KOPT-K1 (cell line): ENCODE data around the gene NPRL2.
A peak's percentile ranks its signal among the peaks of the same experiment; 100 is the strongest.

Experiments used
- H3K27ac ChIP-seq: fragments of 200-600 bp; sonication (generic); 2 replicates; pipeline ENCODE4 v1.5.1; 2016; ENCODE audit warnings: antibody characterized with exemption, mild to moderate bottlenecking, low read depth, low read length; ENCODE audit not compliant: poor library complexity, severe bottlenecking
- H3K36me3 ChIP-seq: fragments of 200-600 bp; sonication (generic); 2 replicates; pipeline ENCODE4 v1.5.1; 2017; ENCODE audit warnings: antibody characterized with exemption, mild to moderate bottlenecking, low read length, moderate library complexity; ENCODE audit not compliant: insufficient read depth
- H3K9me3 ChIP-seq: fragments of 200-600 bp; sonication (generic); 2 replicates; pipeline ENCODE4 v1.5.1; 2017; ENCODE audit warnings: antibody characterized with exemption, low read length, mild to moderate bottlenecking; ENCODE audit not compliant: insufficient read depth, poor library complexity, severe bottlenecking

Gene NPRL2

GRCh38 chr3:50345008-50345407 is 5.6 kb downstream of the NPRL2 start:
- Histone ChIP-seq H3K9me3 (no peaks in the 10 kb centered on the region), H3K36me3 (peaks cover 22% of the 10 kb centered on the region), H3K27ac (no peak overlapping the region)

- Histone ChIP-seq H3K36me3 (peaks cover 8% of the 10 kb centered on the region; the same call in 1 of the 2 replicates), H3K9me3 (no peaks in the 10 kb centered on the region), H3K27ac (no peak overlapping the region)
Measured at GRCh38 chr3:50342813-50343633, 7.6 kb downstream of the NPRL2 start.

- Histone ChIP-seq H3K36me3 (no peaks in the 10 kb centered on the region), H3K27ac (no peak overlapping the region), H3K9me3 (no peaks in the 10 kb centered on the region)
Measured at GRCh38 chr3:50341996-50342650, 8.5 kb downstream of the NPRL2 start.

GRCh38 chr3:50341537-50341936 is 9.0 kb downstream of the NPRL2 start:
- Histone ChIP-seq H3K9me3 (no peaks in the 10 kb centered on the region), H3K36me3 (no peaks in the 10 kb centered on the region), H3K27ac (no peak overlapping the region)

GRCh38 chr3:50340448-50341329 is 9.9 kb downstream of the NPRL2 start, which contains the start of gene RASSF1:
Gene RASSF1 (minus strand): TSS chr3:50340836. CDS start chr3:50340805, 31 bp downstream.
- H3K27ac ChIP-seq = no peak within 1 kb of the TSS
- no peaks in the 10 kb centered on the region for H3K9me3 ChIP-seq
- H3K36me3 ChIP-seq = 0 out of 2 replicates have a peak, but pooled peaks cover 2% of the 10 kb centered on the region

- Histone ChIP-seq H3K27ac (no peak overlapping the region), H3K36me3 (0 out of 2 replicates have a peak, but pooled peaks cover 5% of the 10 kb centered on the region)
Measured at GRCh38 chr3:50340147-50340447, 10.5 kb downstream of the NPRL2 start.

GRCh38 chr3:50339485-50340146 is 11.0 kb downstream of the NPRL2 start:
- Histone ChIP-seq H3K36me3 (peaks cover 8% of the 10 kb centered on the region), H3K27ac (no peak overlapping the region), H3K9me3 (no peaks in the 10 kb centered on the region)

More at GRCh38 chr3:50340147-50340447, 10.5 kb downstream of the NPRL2 start:
- H3K9me3 ChIP-seq = no peaks in the 10 kb centered on the region

- Histone ChIP-seq H3K27ac (peak overlapping the region; percentile 89), H3K36me3 (peaks cover 15% of the 10 kb centered on the region), H3K9me3 (no peaks in the 10 kb centered on the region)
Measured at GRCh38 chr3:50338965-50339364, 11.6 kb downstream of the NPRL2 start.

DNA sequence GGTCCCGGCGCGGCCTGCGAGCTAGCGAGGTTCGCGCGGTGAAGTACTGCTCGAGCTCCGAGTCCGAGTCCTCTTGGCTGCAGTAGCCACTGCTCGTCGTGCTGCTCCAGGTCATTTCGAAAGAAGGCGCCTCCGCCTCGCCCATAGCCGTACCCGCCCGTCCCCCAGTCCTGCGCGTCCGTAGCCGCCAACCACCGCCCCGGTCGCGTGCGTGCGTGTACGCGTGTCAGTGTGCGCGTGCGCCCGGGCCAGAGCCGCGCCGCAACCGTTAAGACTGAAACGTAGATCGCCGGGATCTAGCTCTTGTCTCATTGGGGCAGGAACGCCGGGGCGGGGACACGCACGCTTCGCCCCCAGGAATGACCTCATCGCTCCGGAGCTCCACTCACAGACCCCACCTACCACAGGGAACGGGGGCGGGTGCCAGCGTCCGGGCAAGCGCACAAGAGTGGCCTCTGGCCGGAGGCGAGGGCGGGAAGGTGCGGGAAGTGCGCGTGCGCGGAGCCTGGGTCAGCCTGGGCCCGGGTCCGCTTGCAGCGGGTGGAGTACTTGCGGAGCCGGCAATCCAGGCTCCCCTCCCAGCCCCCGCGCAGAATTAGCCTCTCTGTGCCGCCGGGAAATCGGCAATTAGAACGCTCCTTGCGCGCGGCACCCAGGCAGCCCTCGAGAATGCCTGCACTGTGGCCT is 13.3 kb downstream of the NPRL2 start:
- Histone ChIP-seq H3K27ac (peak overlapping the region; percentile 89), H3K9me3 (no peaks in the 10 kb centered on the region), H3K36me3 (peaks cover 31% of the 10 kb centered on the region)

- H3K27ac ChIP-seq = peak overlapping the region; percentile 89
- no peaks in the 10 kb centered on the region for H3K9me3 ChIP-seq
- peaks cover 38% of the 10 kb centered on the region for H3K36me3 ChIP-seq
Measured at GRCh38 chr3:50336452-50337174, 14.0 kb downstream of the NPRL2 start.

- no peaks in the 10 kb centered on the region for H3K9me3 ChIP-seq
- H3K27ac ChIP-seq = no peak overlapping the region
- peaks cover 60% of the 10 kb centered on the region for H3K36me3 ChIP-seq
Measured at GRCh38 chr3:50334339-50335075, 16.1 kb downstream of the NPRL2 start.

GRCh38 chr3:50333744-50334328 is 16.7 kb downstream of the NPRL2 start:
- Histone ChIP-seq H3K27ac (no peak overlapping the region), H3K9me3 (no peaks in the 10 kb centered on the region), H3K36me3 (peaks cover 64% of the 10 kb centered on the region)
